ENCODE data around the gene DBH.

DNA sequence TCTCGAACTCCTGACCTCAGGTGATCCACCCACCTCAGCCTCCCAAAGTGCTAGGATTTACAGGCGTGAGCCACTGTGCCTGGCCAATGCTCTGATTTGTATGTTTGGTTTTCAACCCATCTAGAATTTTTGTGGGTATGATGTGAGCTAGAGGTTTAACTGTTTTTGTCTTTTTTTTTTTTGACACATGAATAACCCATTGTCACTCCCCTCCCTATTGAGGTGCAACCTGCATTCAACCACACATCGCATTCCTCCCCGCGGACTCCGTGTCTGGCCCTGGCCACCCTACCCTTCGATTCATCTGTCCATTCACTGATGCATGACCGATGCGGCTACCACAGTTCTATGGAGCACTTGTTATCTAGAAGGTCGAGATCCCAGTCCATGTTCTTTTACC lies 17.4 kb upstream of the DBH start:
- TF ChIP-seq SUZ12 (IDR thresholded peaks at IDR 0.05; ENCODE audit: extremely low read depth, insufficient read depth, insufficient read length) = no peak
- TF ChIP-seq YY1 (IDR thresholded peaks at IDR 0.05; ENCODE audit: insufficient read depth, insufficient read length) = no peak
- no peak for TF ChIP-seq ZNF274 (IDR thresholded peaks at IDR 0.05; ENCODE audit: low read depth, low read length)

Measured in NT2/D1 (cell line).